Caco-2 (cell line): ENCODE results near the gene IFT20. TPM values are rescaled to one million over a fixed set of nuclear protein-coding genes. Genes with fewer than 3 reads are reported as not detected.

Source experiments
- BruUV-seq: library from RNA; stranded (reverse); fragments of 400-500 nt; replicated peaks from 2 replicates; lab custom pipeline; 2021; lab: Mats Ljungman, UMichigan
- CTCF ChIA-PET: fragments of 300-600 bp; sonication (Branson Sonifier 250); formaldehyde crosslinking; loops from one replicate; lab custom pipeline; 2022; ENCODE audit warnings: antibody characterized with exemption; lab: Charles Lee
- POLR2A ChIA-PET: fragments of 300-600 bp; sonication (Branson Sonifier 250); formaldehyde crosslinking; loops from one replicate; lab custom pipeline; 2022; ENCODE audit warnings: antibody characterized with exemption; lab: Charles Lee
- DNase-seq, 2 experiments: peaks; one replicate each; pipeline versions ENCODE4 v3.0.0 to v3.0.0-alpha.2; 2020 to 2022
- H3K27me3 ChIP-seq: replicated peaks from 2 replicates; pipeline ENCODE4 v1.6.0; 2011; ENCODE audit warnings: low read length; ENCODE audit not compliant: control insufficient read depth, insufficient read depth
- H3K36me3 ChIP-seq: 2 replicates; pipeline ENCODE4 v1.5.1; 2011; ENCODE audit warnings: low read length; ENCODE audit not compliant: control insufficient read depth, insufficient read depth
- H3K4me1 ChIP-seq: fragments of 250-450 bp; sonication (Bioruptor Pico); 2 replicates; pipeline ENCODE4 v1.5.1; 2020; ENCODE audit warnings: mild to moderate bottlenecking
- H3K4me3 ChIP-seq: 2 replicates; pipeline ENCODE4 v1.5.1; 2011; ENCODE audit warnings: low read depth, mild to moderate bottlenecking, control low read depth, low read length
- H3K9me3 ChIP-seq: fragments of 250-450 bp; sonication (Bioruptor Pico); 2 replicates; pipeline ENCODE4 v1.5.1; 2020; ENCODE audit warnings: mild to moderate bottlenecking, moderate library complexity
- H3K27ac Mint-ChIP-seq: one replicate; pipeline ENCODE4 v1.8.0; 2022; ENCODE audit warnings: mixed read lengths; ENCODE audit not compliant: unreplicated experiment
- H3K27me3 Mint-ChIP-seq: one replicate; pipeline ENCODE4 v1.8.0; 2022; ENCODE audit warnings: mixed read lengths; ENCODE audit not compliant: insufficient read depth, unreplicated experiment
- H3K36me3 Mint-ChIP-seq: one replicate; pipeline ENCODE4 v1.8.0; 2022; ENCODE audit warnings: mild to moderate bottlenecking, mixed read lengths; ENCODE audit not compliant: insufficient read depth, unreplicated experiment
- H3K4me1 Mint-ChIP-seq: one replicate; pipeline ENCODE4 v1.8.0; 2022; ENCODE audit warnings: low read depth, mixed read lengths; ENCODE audit not compliant: unreplicated experiment
- H3K4me3 Mint-ChIP-seq: one replicate; pipeline ENCODE4 v1.8.0; 2022; ENCODE audit warnings: mild to moderate bottlenecking, moderate library complexity, mixed read lengths; ENCODE audit not compliant: unreplicated experiment
- H3K9me3 Mint-ChIP-seq: one replicate; pipeline ENCODE4 v1.8.0; 2022; ENCODE audit warnings: mixed read lengths; ENCODE audit not compliant: unreplicated experiment
- intact Hi-C: fragments of 100-400 bp; cut with micrococcal nuclease; formaldehyde crosslinking; loops from one replicate; pipeline ENCODE4 v1.10.0; 2022; ENCODE audit not compliant: unreplicated experiment
- total RNA-seq: library from RNA; stranded (reverse); gene quantifications from 2 replicates; pipeline ENCODE4 v1.2.3, GENCODE V29; 2022
- TF ChIP-seq, protein P1 (sequence below), 2 experiments: fragments of 200-600 bp in 1 of 2; IDR thresholded peaks; 1 replicate in 1 of 2; 2 replicates in 1 of 2; pipeline versions ENCODE4 v1.5.1 to v1.8.0; 2011 to 2022; ENCODE audit warnings: antibody characterized with exemption in 1 of 2, control low read depth in 1 of 2, inconsistent platforms in 1 of 2, low read depth in 1 of 2, low read length in 1 of 2, mild to moderate bottlenecking in 1 of 2, moderate library complexity in 1 of 2; ENCODE audit not compliant: insufficient read depth in 1 of 2, severe bottlenecking in 1 of 2, unreplicated experiment in 1 of 2

IFT20 gene
- total RNA-seq, 1 experiment from 2014 or later, result 89.9 TPM

DNA sequence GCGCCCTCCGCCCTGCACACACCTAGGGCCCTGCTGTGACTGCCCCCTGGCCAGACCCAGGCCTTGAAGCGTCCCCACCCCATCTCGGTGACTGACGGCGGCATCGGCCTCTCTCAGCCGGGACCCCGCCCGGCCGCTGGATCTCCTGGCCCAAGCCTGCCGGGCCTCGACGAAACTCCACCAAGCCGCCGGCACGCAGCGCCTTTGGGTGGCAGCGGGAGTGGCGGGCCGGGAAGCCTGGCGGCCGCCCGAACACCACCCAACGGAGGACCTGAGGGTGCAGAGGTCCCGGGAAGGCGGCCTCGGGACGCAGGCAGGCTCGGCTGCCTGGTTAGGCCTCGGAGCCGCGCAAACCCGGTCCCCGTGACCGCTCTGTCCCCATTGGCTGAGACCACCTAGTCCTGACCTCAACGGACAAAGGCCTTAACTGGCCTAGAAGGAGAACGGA, 28.3 kb downstream of the IFT20 start:
- CTCF ChIA-PET, result no interaction called here
- POLR2A ChIA-PET, result no interaction called here

DNA sequence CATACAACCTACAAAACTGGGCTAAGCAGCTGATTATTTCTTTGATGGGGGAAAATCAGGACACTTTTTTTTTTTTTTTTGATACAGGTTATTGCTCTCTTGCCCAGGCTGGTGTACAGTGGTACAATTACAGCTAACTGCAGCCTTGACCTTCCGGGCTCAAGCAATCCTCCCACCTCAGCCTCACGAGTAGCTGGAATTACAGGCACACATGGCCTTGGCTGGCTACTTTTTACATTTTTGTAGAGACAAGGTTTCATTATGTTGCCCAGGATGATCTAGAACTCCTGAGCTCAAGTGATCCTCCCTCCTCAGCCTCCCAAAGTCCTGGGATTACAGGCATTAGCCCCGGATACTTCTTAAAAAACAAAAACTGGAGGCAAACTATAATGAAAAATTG, 36.8 kb downstream of the IFT20 start:
- no peaks in the 10 kb centered on the region for H3K4me1 ChIP-seq
- no peaks in the 10 kb centered on the region for H3K36me3 ChIP-seq
- H3K4me1 Mint-ChIP-seq, result no peaks in the 10 kb centered on the region
- H3K4me3 Mint-ChIP-seq, result no peak overlapping the region
- H3K27ac Mint-ChIP-seq, result no peak overlapping the region
- H3K27me3 ChIP-seq, result no peaks in the 10 kb centered on the region
- no TSS peak for BruUV-seq
- no peaks in the 10 kb centered on the region for H3K9me3 Mint-ChIP-seq
- no peak overlapping the region for H3K4me3 ChIP-seq
- no peaks in the 10 kb centered on the region for H3K36me3 Mint-ChIP-seq
- intact Hi-C loops, result no loop called here
- no peak for DNase-seq
- H3K9me3 ChIP-seq, result no peaks in the 10 kb centered on the region
- ChIA-PET POLR2A (interaction anchor here (0.7 kb wide), 1 partner anchor 410 kb away, joined by 5 read pairs; no protein-coding TSS in a partner anchor), CTCF (no interaction called here)
- TF ChIP-seq, protein P1, sequence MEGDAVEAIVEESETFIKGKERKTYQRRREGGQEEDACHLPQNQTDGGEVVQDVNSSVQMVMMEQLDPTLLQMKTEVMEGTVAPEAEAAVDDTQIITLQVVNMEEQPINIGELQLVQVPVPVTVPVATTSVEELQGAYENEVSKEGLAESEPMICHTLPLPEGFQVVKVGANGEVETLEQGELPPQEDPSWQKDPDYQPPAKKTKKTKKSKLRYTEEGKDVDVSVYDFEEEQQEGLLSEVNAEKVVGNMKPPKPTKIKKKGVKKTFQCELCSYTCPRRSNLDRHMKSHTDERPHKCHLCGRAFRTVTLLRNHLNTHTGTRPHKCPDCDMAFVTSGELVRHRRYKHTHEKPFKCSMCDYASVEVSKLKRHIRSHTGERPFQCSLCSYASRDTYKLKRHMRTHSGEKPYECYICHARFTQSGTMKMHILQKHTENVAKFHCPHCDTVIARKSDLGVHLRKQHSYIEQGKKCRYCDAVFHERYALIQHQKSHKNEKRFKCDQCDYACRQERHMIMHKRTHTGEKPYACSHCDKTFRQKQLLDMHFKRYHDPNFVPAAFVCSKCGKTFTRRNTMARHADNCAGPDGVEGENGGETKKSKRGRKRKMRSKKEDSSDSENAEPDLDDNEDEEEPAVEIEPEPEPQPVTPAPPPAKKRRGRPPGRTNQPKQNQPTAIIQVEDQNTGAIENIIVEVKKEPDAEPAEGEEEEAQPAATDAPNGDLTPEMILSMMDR (IDR thresholded peaks at IDR 0.05; ENCODE audit: insufficient read depth in 1 of 2, low read depth in 1 of 2, low read length in 1 of 2, severe bottlenecking in 1 of 2, unreplicated experiment in 1 of 2), result no peak
- H3K27me3 Mint-ChIP-seq, result peaks cover 6% of the 10 kb centered on the region

More for the DNA sequence above, 28.3 kb downstream of the IFT20 start:
- Histone ChIP-seq H3K9me3 (no peaks in the 10 kb centered on the region), H3K4me3 (no peak overlapping the region), H3K4me1 (no peaks in the 10 kb centered on the region), H3K36me3 (no peaks in the 10 kb centered on the region), H3K27me3 (no peaks in the 10 kb centered on the region)
- BruUV-seq, result no TSS peak
- no peak for DNase-seq
- no peaks in the 10 kb centered on the region for H3K36me3 Mint-ChIP-seq
- TF ChIP-seq, protein P1 (IDR thresholded peaks at IDR 0.05; ENCODE audit: insufficient read depth in 1 of 2, low read depth in 1 of 2, low read length in 1 of 2, severe bottlenecking in 1 of 2, unreplicated experiment in 1 of 2), result no peak
- H3K9me3 Mint-ChIP-seq, result no peaks in the 10 kb centered on the region
- intact Hi-C loops, result no loop called here
- H3K4me1 Mint-ChIP-seq, result peaks cover 7% of the 10 kb centered on the region
- no peak overlapping the region for H3K4me3 Mint-ChIP-seq
- H3K27me3 Mint-ChIP-seq, result no peaks in the 10 kb centered on the region
- H3K27ac Mint-ChIP-seq, result no peak overlapping the region

GRCh38 chr17:28295677-28296578, 39.3 kb downstream of the IFT20 start:
- BruUV-seq, result no TSS peak
- H3K4me3 ChIP-seq, result no peak overlapping the region
- H3K9me3 ChIP-seq, result no peaks in the 10 kb centered on the region
- peaks cover 8% of the 10 kb centered on the region for H3K27me3 Mint-ChIP-seq
- DNase-seq, result no peak
- H3K9me3 Mint-ChIP-seq, result no peaks in the 10 kb centered on the region
- peaks cover 15% of the 10 kb centered on the region for H3K4me1 Mint-ChIP-seq
- peaks cover 15% of the 10 kb centered on the region for H3K4me1 ChIP-seq
- no peak overlapping the region for H3K27ac Mint-ChIP-seq
- H3K36me3 ChIP-seq, result no peaks in the 10 kb centered on the region
- intact Hi-C loops, result no loop called here
- H3K27me3 ChIP-seq, result no peaks in the 10 kb centered on the region
- TF ChIP-seq, protein P1 (IDR thresholded peaks at IDR 0.05; ENCODE audit: insufficient read depth in 1 of 2, low read depth in 1 of 2, low read length in 1 of 2, severe bottlenecking in 1 of 2, unreplicated experiment in 1 of 2), result no peak
- ChIA-PET CTCF (no interaction called here), POLR2A (no interaction called here)
- H3K36me3 Mint-ChIP-seq, result no peaks in the 10 kb centered on the region
- H3K4me3 Mint-ChIP-seq, result no peak overlapping the region
